Renal cortex interstitium (tissue), 11 donors: ENCODE measurements around the gene GNGT1. TPM values are rescaled to one million over a fixed set of nuclear protein-coding genes. Genes with fewer than 3 reads are reported as not detected.

Experiments used
- DNase-seq, 11 donors: peaks; one replicate each; pipeline ENCODE4 v3.0.0-alpha.2; 2013; ENCODE audit warnings: low read depth in 9 of 11, low spot score in 4 of 11; ENCODE audit errors: extremely low read depth in 1 of 11
- polyA plus RNA-seq, 3 donors: library from polyadenylated mRNA; unstranded; fragments of 120-200 nt; gene quantifications; one replicate each; pipeline ENCODE4 v1.2.1, GENCODE V29; 2013; ENCODE audit not compliant: insufficient read length in 3 of 3

Gene GNGT1
- polyA plus RNA-seq, 3 donors = 0.13 to 0.15 TPM; not detected in 1

DNA sequence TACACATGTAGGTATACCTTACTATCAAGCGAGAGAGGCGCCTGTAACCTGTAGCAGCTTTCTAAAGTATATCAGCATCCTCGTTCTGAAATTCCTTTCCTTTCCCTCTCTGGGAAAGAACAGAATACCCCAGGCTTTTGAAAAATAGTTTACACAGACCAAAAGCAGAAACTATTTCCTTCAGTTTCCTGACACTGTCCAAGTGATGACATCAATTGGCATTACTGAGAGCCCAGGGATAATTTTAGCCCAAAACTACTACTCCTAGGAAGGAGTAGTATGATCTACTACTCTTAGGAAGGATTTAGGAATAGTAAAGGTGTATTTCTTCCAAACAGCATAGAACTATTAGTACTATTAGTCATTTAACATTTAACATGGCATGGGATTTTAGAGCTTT, 21.2 kb downstream of the GNGT1 start:
- no peak for DNase-seq

DNA sequence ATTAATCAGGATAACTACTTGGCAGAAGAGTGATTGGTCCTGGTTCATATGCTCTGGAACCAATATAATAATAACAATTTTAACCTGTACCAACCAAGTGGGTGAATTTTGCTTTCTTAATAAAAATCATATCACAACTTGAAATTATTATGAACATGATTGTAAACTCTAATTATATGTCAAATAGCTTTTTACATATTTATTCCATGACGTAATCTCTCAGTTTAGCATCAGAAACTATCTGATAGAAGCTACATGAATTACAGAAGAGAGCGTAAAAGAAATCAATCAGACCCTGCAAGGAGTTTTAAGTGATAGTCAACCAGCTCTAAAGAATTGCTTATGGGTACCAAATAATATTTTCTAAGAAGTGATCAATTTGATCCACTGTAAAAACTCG, 25.3 kb downstream of the GNGT1 start:
- no peak for DNase-seq

DNA sequence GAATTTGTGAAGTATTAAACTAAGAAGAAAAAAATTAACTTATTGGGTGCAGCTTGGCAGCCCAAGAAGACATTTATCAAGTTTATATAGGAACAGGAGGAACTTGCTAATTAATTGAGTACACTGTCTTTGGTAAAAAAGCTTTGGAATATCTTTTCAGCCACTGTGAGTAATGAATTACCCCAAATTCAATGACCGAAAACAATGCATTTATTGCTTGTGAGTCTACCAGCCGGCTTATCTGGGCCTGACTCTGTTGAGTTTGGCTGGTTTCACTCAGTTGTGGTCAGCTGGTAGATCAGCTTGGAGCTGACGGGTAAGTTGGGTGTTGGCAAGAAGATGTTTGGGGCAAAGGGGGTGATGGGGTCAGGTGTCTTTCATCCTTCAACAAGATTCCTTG, 26.8 kb downstream of the GNGT1 start:
- no peak for DNase-seq

DNA sequence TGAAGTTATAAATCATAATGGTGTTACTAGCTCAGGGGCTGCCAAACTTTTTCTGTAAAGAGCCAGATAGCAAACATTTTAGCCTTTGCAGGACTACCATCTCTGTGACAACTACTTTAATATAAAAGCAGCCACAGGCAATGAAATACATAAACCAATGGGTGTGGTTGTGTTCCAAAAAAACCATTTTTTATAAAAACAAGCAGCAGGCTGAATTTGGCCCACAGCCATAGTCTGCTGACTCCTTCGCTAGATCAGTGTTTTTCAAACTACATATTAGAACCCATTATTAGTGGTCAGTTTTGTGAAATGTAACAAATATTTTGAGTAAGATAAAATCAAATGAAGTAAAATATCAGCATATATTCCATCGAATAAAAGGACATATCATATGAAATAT, 28.7 kb downstream of the GNGT1 start:
- no peak for DNase-seq

DNA sequence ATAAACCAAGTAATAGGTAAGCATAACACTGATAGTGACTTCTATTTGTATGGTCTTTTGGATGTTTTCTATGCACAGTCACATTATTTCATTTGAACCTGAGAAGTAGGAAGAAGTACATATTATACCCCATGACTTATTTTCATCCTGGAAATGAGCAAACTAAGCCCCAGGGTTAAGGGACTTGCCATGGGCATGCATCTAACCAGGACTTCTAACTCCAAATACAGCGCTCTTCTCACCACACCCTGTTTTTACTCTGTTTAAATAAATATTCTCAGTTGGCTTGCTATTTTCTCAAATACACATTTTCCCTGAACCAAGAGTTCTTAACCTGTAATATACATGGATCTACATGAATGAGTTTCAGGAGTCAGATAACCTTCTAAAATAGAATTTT, 31.5 kb downstream of the GNGT1 start:
- DNase-seq = no peak

DNA sequence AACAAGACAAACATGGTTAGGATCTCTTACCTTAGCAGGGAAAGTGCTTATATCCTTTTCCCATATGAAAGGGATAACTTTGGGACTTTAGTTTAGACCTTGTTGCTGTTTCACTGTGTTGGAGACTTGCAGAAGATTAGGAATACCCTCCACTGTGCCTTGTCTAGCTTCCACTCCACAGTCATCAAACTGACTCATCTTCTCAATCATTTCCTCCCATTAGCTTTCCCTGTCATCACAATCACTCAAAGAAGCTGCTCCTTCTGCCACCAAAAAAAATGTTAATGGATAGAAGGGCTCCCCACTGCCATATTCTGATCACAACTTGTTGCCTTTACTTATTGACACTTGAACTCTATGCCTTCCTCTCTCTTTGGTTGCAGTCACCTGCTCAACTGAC, 31.9 kb downstream of the GNGT1 start:
- no peak for DNase-seq

DNA sequence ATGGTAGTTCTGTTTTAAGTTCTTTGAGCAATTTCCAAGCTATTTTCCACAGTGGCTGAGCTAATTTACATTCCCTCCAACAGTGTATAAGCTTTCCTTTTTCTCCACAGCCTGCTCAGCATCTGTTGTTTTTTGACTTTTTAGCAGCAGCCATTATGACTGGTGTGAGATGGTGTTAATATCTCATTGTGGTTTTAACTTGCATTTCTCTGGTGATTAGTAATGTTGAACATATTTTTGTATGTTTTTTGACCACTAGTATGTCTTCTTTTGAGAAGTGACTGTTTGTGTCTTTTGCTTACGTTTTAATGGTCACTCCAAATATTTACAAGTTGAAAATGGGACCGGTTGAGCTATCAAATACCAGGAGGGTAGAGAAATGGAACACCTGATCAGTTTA, 35.6 kb downstream of the GNGT1 start:
- no peak for DNase-seq

DNA sequence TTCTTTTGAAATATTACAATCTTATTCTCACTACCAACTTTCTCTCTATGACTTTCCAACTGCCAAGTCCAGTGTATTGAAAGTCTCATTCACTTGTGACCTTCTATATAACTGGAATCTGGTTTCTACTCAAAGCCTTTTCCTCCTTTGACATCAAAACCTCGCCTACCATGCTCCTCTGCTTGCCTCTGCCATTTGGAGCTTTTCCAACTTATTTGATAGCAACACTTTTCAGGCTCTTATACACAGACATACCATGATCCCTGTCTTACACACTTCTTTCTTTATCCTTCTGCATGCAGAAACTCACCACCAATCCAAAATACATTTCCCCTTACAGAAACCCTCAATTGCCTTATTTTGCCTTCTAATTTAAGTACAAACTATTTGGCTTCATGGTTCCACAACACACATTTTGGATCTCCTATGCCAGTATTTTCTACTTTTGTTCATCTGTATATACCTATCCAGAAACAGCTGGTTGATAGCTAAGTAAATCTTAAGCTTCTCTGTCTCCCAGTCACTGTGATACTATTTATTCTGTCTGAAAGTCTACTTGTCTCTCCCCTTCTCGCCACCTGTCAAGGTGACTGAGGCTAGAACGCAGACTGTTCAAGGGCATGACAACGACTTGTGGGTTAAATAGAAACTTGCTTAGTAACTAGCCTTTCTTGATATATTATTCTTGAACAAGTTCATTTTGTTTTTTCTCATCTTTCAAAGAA, 37.6 kb downstream of the GNGT1 start:
- no peak for DNase-seq

DNA sequence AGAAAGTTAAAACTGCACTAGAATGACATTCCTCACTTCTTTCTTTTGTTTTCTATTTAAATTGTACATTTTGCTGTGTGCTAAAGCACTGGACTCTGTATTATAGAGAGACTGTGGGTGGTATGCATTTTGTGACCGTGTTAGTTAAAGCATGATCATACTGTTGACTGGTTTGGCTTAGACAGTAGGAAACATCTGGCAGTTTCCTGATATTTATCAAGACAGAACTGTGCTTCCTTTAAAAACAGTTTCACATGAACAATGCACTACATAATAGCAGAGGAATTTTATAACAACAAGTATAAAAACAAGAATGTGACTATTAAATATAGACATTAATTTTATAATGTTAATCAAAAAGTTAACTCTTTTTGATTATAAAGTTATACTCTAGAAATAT, 38.3 kb downstream of the GNGT1 start:
- no peak for DNase-seq

DNA sequence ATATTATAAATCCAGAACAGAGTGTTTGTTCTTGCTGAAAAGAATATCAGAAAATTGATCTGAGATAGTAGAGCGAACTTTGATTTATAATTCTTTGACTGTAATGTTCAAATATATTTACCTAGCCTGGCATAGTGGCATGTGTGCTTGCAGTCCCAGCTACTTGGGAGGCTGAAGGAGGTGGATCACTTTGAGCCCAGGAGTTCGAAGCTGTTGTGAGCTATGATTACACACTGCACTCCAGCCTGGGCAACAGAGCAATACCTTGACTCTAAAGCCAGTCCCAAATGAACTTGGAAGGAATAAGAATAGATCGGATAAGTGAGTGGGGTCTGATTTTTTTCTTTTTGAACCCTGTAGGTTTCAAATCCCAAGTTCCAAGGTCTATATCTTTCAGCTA, 38.7 kb downstream of the GNGT1 start:
- DNase-seq = no peak

DNA sequence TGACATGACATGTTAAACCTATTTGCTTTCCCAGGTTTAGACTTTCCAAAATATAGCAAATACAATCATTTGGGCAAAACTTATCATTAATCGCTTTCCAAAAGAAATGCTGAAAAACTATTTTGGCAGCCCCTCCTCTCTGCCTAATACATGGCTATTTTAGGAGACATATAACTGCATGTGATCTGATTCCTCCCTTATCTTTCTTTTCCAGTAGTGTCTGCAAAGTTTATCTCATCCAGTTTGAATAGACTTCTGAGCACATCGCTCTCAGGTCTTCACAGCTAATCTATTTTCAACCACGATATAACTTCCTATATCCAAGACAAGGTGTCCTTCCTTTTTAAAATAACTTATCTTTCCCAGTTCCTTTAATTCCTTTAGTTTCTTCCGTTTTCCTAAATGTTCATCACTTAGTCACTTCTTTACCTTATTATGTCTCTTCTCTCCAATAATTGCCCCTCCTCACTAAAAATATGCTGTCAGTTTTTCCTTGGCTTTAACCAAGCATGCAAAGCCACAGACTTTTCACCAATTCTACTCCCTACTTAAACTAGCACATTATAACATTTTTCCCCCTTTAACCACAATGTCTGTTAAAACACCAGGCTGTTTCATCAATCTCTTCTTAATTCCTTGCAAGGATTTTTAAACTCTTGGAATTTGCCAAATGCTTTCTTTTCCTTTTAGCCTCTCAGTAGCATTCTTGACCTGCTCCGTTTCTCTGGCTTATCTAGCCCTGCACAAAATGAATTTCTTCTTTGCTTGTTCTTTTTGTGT, 39.6 kb downstream of the GNGT1 start:
- no peak for DNase-seq

DNA sequence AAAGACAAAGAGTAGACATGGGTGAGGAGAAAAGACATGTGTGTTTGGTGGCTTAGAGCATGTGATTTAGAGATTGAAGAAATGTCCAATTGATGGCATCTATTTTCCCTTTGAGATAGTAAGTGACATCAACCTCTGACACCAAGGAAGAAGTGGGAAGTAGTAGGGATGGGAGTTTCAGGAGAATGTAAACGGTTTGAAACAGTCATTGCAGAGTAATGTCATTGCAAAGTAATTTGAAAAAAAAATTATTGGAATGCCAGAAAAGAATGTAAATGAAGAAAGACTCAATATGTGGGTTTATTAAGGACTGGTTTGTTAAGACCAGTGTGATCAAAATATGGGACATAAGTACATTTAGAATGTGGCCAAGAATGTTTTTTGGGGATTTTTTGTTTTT, 41.7 kb downstream of the GNGT1 start:
- DNase-seq = no peak

DNA sequence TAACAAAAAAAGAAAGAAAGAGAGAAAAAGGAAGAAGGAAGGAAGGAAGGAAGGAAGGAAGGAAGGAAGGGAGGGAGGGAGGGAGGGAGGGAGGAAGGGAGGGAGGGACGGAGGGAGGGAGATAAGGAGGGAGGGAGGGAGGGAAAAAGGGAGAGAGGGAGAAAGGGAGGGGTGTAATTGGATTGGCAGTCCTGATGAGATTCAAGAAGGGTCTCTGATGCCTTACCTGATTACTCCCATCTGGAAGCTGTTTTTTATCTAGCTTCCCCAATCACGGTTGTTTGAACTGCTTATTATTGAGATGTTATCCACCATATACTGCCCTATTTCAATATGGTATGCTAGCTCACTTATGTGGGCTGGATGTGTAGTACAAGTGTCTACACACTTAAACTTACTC, 42.5 kb downstream of the GNGT1 start:
- no peak for DNase-seq

DNA sequence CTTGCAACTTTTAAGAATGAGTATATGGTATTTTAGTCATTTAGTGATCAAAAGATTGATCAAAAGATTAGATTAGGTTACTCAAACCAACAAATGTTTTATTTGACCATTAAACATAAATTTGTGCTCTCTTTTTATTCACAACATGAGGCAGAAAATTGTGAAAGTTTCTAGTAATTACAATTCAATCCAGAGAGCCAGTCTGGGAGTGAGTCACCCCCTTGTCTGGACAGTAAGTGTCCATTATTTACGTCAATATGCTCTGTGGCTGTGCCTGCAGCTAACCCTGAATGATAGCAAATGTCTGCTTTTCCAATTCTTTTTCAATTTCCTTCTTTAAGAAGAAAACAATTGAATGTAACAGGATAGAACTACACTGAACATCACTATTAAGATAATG, 43.1 kb downstream of the GNGT1 start:
- DNase-seq = no peak

DNA sequence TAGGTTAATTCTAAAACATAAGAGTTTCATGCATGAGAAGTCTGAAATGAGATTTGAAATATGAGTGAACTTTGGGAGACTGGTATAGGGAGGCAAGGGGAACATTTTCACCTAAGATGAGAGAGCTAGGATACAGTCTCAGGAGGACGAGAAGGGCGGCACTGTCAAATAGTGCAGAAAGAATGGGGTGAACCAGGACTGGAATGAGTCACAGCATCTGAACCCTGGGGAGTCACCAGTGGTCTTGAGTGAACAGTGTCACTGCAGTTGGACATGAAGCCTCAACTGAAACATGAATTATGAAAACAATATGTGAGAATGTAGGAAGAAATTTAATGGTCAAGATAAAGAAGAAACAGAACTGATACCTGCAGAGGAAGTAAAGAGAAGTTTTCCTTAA, 48.9 kb downstream of the GNGT1 start:
- DNase-seq = no peak

DNA sequence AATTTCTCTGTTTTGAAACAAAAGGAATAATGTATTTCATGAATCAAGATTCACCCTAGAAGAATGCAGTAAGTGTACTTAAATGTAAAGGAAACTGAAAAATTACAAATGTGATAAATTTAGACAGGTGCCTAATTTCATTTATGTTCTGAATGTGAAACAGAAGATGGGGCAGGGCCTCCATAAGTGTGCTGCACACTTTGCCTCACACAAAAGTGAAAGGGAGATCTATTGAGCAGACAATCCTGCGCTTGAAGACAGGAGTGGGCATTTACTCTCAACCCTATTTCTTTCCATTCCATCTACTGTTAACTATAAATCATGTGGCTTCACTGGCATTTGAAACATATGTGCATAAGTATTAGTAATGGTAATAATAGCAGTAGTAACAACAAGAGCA, 51.4 kb downstream of the GNGT1 start:
- no peak for DNase-seq

DNA sequence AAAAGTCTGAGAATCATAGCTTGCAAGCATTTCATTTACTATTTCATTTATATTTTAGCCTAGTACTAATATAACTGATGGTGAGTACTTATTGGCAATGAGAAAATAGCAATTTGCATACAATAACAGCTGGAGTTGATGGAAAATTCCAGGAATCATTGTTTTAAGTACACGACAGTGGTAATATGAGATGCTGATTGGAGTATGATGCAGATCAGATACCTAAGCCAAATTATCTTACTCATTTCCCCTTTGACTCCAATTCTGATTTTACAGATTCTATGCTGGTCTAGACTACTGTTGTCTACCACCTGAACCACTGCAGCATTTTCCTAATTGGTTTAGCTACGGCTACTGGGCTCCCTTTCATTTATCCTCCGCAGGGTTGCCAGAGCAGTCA, 51.8 kb downstream of the GNGT1 start:
- no peak for DNase-seq

DNA sequence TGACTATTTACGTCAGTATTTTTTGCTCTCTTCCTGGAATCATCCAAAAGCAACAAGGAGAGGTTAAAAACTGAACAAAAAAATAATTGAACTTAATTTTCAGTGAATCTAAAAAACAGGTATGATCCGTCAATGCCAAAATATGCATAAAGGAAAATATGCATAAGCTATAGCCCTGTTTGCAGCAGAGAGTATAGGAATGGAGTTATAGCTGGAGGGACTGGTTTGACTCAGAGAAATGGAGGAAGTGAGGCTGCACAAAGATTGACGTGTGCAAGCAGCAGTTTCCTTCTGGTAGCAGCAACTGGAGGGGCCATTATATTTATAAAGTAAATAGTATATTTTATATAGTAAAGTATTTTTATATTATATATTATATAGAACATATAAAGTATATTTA, 52.3 kb downstream of the GNGT1 start:
- DNase-seq = no peak
